ENCODE measurements around the gene TRPM3. TPM values are rescaled to one million over a fixed set of nuclear protein-coding genes. Genes with fewer than 3 reads are reported as not detected.
A peak's percentile ranks its signal among the peaks of the same experiment; 100 is the strongest.

Gene TRPM3
- total and polyA plus RNA-seq, 2 of the 8 experiments (the other 6 are each of a cell fraction or from before 2014, with no cell fraction given): 2.4 to 10.9 TPM

DNA sequence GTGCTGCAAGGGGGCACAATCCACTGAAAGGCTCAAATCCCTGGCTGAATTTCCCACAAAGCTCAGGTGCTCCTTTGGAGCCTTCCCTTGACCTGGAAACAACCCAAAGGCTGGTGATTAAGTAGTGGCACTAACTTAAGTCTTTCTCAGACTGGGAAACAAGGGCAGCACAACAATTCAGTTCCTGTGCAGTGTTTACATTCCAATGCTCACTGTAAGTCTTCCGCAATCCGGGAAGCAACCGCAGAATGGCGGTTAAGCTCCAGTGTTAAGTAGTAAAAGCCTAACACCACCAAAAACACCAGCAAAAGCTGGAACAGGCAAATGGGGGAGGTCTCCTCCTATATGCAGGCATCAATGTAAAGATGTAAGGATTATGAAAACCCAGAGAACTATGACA is 117.2 kb downstream of the TRPM3 start:
- H3K18ac ChIP-seq (ENCODE audit: extremely low read depth, low read length): no peak overlapping the region

More for the DNA sequence above, 117.2 kb downstream of the TRPM3 start:
- H3K4ac ChIP-seq (replicated peaks; ENCODE audit: insufficient read length, low read depth, low read length): no peak overlapping the region
- no peak overlapping the region for H3K23ac ChIP-seq (ENCODE audit: insufficient read length)
- no peak overlapping the region for H2BK20ac ChIP-seq (ENCODE audit: low read length)
- H3K4me3 ChIP-seq (ENCODE audit: extremely low read depth in 1 of 4, insufficient read depth in 2 of 4, low read depth in 3 of 4, low read length in 4 of 4): no peak overlapping the region
- H3K79me2 ChIP-seq (ENCODE audit: control insufficient read depth in 1 of 2, insufficient read depth in 2 of 2, low read length in 2 of 2): peaks cover 0 to 6% of the 10 kb centered on the region in 2 experiments; a peak in 1 of 4 replicates
- no peaks in the 10 kb centered on the region; a peak in 2 of 7 replicates for H3K4me1 ChIP-seq (replicated peaks in 1 of 4; ENCODE audit: control insufficient read depth in 3 of 4, insufficient read depth in 4 of 4, low read length in 3 of 4)
- no peak overlapping the region for H2BK120ac ChIP-seq (replicated peaks; ENCODE audit: low read depth, low read length)
- no peak overlapping the region for H3K27ac ChIP-seq (ENCODE audit: low read depth, low read length)
- ChIA-PET CTCF (ENCODE audit: partially characterized antibody) (interaction anchor here (0.6 to 2.2 kb wide), 17 partner anchors 66 to 366 kb away, joined by 3 to 14 read pairs (median 3); no protein-coding TSS in a partner anchor), POLR2A (ENCODE audit: partially characterized antibody) (interaction anchor here (1.1 kb wide), 1 partner anchor 206 kb away, joined by 3 read pairs; no protein-coding TSS in a partner anchor)
- no peak overlapping the region for H3K9ac ChIP-seq (replicated peaks in 1 of 4; ENCODE audit: extremely low read depth in 1 of 4, low read depth in 3 of 4, low read length in 3 of 4)
- no peaks in the 10 kb centered on the region for H4K20me1 ChIP-seq (replicated peaks in 1 of 2; ENCODE audit: control insufficient read depth in 1 of 2, insufficient read depth in 2 of 2, low read length in 2 of 2)
- no peak overlapping the region for H3K14ac ChIP-seq (ENCODE audit: insufficient read length)
- H4K8ac ChIP-seq (ENCODE audit: extremely low read depth, insufficient read depth, low read length): no peak overlapping the region
- H2BK12ac ChIP-seq (ENCODE audit: low read depth, low read length): no peak overlapping the region
- H3K9me3 ChIP-seq (ENCODE audit: insufficient read depth in 2 of 2, low read depth in 1 of 2, low read length in 1 of 2): peaks cover 6 to 8% of the 10 kb centered on the region in 2 experiments; a peak in 2 of 4 replicates
- DNase-seq (ENCODE audit: low read depth in 1 of 2, low spot score in 2 of 2): no peak
- no peak overlapping the region for H3K56ac ChIP-seq (replicated peaks; ENCODE audit: insufficient read length, low read depth, low read length)
- H3K23me2 ChIP-seq (ENCODE audit: low read depth, low read length): no peaks in the 10 kb centered on the region
- H4K91ac ChIP-seq (replicated peaks; ENCODE audit: insufficient read length, low read length): peak overlapping the region; percentile 25
- no peak overlapping the region for H2BK5ac ChIP-seq (ENCODE audit: low read depth, low read length)
- no peaks in the 10 kb centered on the region for H3K79me1 ChIP-seq (ENCODE audit: low read depth, low read length)
- H4K5ac ChIP-seq (ENCODE audit: insufficient read length, low read depth, low read length): no peak overlapping the region
- H2BK15ac ChIP-seq (ENCODE audit: low read length): no peak overlapping the region
- no peak overlapping the region for H2AFZ ChIP-seq (ENCODE audit: low read length)
- no peak overlapping the region for H2AK5ac ChIP-seq (ENCODE audit: low read depth, low read length)
- H3K36me3 ChIP-seq (ENCODE audit: control insufficient read depth in 2 of 4, insufficient read depth in 4 of 4, low read length in 3 of 4): no peaks in the 10 kb centered on the region; a peak in 1 of 8 replicates
- H3K4me2 ChIP-seq (ENCODE audit: insufficient read depth in 1 of 2, low read depth in 2 of 2, low read length in 2 of 2): no peak overlapping the region
- H3K27me3 ChIP-seq (replicated peaks in 1 of 4; ENCODE audit: control insufficient read depth in 3 of 4, extremely low read depth in 1 of 4, insufficient read depth in 3 of 4, low read length in 3 of 4): no peaks in the 10 kb centered on the region
- no peak for FAIRE-seq
- 100% methylated on average over 4 of the region's 4 CpGs; no CpG with 5 or more reads in 1 of the 2 experiments for WGBS, 2 experiments (ENCODE audit: extremely low coverage in 1 of 2, insufficient coverage in 1 of 2, insufficient read length in 1 of 2, insufficient replicate concordance in 2 of 2, low coverage in 1 of 2, low lambda C conversion rate in 2 of 2, missing lambda C conversion rate in 1 of 2)

All from H1 (cell line).